A673 (cell line): ENCODE data around the gene HMCN1.

Experiments used
- CTCF ChIP-seq: fragments of 300-800, 200-600 bp; sonication (generic); conservative IDR thresholded peaks from 2 replicates; pipeline ENCODE4 v1.5.1; 2017; ENCODE audit warnings: low read depth, mild to moderate bottlenecking, antibody characterized with exemption, low read length, moderate library complexity, mixed read lengths
- EZH2 ChIP-seq: fragments of 200-600 bp; sonication (generic); IDR thresholded peaks from 2 replicates; pipeline ENCODE4 v1.6.1; 2017; ENCODE audit warnings: borderline replicate concordance, low read depth, mild to moderate bottlenecking, mixed read lengths, antibody characterized with exemption, low read length; ENCODE audit not compliant: poor library complexity, severe bottlenecking

- TF ChIP-seq CTCF = no peak
- no peak for TF ChIP-seq EZH2
These were observed 146.7 kb downstream of the HMCN1 start for GRCh38 chr1:185880779-185881333.
